SW 1271 (cell line): ENCODE measurements around the gene MAN1C1.

Source experiments
- DNase-seq, 2 experiments: peaks; one replicate each; lab custom pipeline; 2025; lab: John Stamatoyannopoulos, UW

MAN1C1 gene

GRCh38 chr1:25765136-25765922 lies 148.7 kb downstream of the MAN1C1 start:
- DNase-seq = no peak

- no peak for DNase-seq
Observed at GRCh38 chr1:25765923-25766589, 149.5 kb downstream of the MAN1C1 start.

GRCh38 chr1:25766721-25767436 lies 150.3 kb downstream of the MAN1C1 start:
- DNase-seq = no peak

GRCh38 chr1:25767437-25767770 lies 150.8 kb downstream of the MAN1C1 start:
- no peak for DNase-seq

GRCh38 chr1:25768999-25769398 lies 152.4 kb downstream of the MAN1C1 start:
- DNase-seq = no peak

- no peak for DNase-seq
Observed at GRCh38 chr1:25769625-25770383, 153.2 kb downstream of the MAN1C1 start.

- no peak for DNase-seq
Observed at GRCh38 chr1:25770541-25771220, 154.1 kb downstream of the MAN1C1 start.

GRCh38 chr1:25771221-25772114 lies 154.9 kb downstream of the MAN1C1 start:
- no peak for DNase-seq

GRCh38 chr1:25772164-25772563 lies 155.6 kb downstream of the MAN1C1 start:
- no peak for DNase-seq

- DNase-seq = no peak
Observed at GRCh38 chr1:25772692-25773245, 156.2 kb downstream of the MAN1C1 start.

GRCh38 chr1:25773441-25774125 lies 157.0 kb downstream of the MAN1C1 start:
- no peak for DNase-seq

- DNase-seq = no peak
Observed at GRCh38 chr1:25774206-25774803, 157.7 kb downstream of the MAN1C1 start.

GRCh38 chr1:25774921-25775771 lies 158.6 kb downstream of the MAN1C1 start:
- no peak for DNase-seq

GRCh38 chr1:25779388-25779787 lies 162.8 kb downstream of the MAN1C1 start:
- DNase-seq = no peak

- DNase-seq = no peak
Observed at GRCh38 chr1:25779894-25780293, 163.3 kb downstream of the MAN1C1 start.

GRCh38 chr1:25780318-25781129 lies 163.9 kb downstream of the MAN1C1 start:
- DNase-seq = no peak

GRCh38 chr1:25781130-25781433 lies 164.5 kb downstream of the MAN1C1 start:
- DNase-seq = no peak
